GM19099 (cell line): Measurements from ENCODE around the gene ARHGAP30.
A peak's percentile ranks its signal among the peaks of the same experiment; 100 is the strongest.

Experiments
- POLR2A ChIP-seq: IDR thresholded peaks from 3 replicates; pipeline ENCODE4 v1.6.1; 2011; ENCODE audit warnings: low read depth; ENCODE audit not compliant: insufficient read length; ENCODE audit errors: extremely low read depth

Gene ARHGAP30

GRCh38 chr1:161013488-161014230, 56.0 kb downstream of the ARHGAP30 start:
- peak; percentile 65 for TF ChIP-seq POLR2A

GRCh38 chr1:161013131-161013487, 56.6 kb downstream of the ARHGAP30 start:
- TF ChIP-seq POLR2A: no peak

- TF ChIP-seq POLR2A: no peak
Observed at GRCh38 chr1:161012420-161012819, 57.3 kb downstream of the ARHGAP30 start.

- TF ChIP-seq POLR2A: no peak
Observed at GRCh38 chr1:161009602-161010211, 60.0 kb downstream of the ARHGAP30 start.

- no peak for TF ChIP-seq POLR2A
Observed at GRCh38 chr1:161008869-161009510, 60.7 kb downstream of the ARHGAP30 start.

- TF ChIP-seq POLR2A: no peak
Observed at GRCh38 chr1:161007369-161007768, 62.3 kb downstream of the ARHGAP30 start.

GRCh38 chr1:161006563-161006962, 63.1 kb downstream of the ARHGAP30 start:
- TF ChIP-seq POLR2A: no peak

- TF ChIP-seq POLR2A: no peak
Observed at GRCh38 chr1:161001525-161001924, 68.2 kb downstream of the ARHGAP30 start.

GRCh38 chr1:161000736-161001480, 68.8 kb downstream of the ARHGAP30 start:
- no peak for TF ChIP-seq POLR2A

GRCh38 chr1:160999376-160999775, 70.3 kb downstream of the ARHGAP30 start:
- TF ChIP-seq POLR2A: no peak

- no peak for TF ChIP-seq POLR2A
Observed at GRCh38 chr1:160997323-160998038, 72.2 kb downstream of the ARHGAP30 start.
